GM18868 (cell line): ENCODE data around the gene DBNDD2.

ENCODE experiments used
- ATAC-seq: cut with Tn5 transposase; IDR thresholded peaks from one replicate; pipeline ENCODE4 v1.9.1; 2021; ENCODE audit warnings: mild to moderate bottlenecking, moderate library complexity; ENCODE audit not compliant: unreplicated experiment

Gene DBNDD2

DNA sequence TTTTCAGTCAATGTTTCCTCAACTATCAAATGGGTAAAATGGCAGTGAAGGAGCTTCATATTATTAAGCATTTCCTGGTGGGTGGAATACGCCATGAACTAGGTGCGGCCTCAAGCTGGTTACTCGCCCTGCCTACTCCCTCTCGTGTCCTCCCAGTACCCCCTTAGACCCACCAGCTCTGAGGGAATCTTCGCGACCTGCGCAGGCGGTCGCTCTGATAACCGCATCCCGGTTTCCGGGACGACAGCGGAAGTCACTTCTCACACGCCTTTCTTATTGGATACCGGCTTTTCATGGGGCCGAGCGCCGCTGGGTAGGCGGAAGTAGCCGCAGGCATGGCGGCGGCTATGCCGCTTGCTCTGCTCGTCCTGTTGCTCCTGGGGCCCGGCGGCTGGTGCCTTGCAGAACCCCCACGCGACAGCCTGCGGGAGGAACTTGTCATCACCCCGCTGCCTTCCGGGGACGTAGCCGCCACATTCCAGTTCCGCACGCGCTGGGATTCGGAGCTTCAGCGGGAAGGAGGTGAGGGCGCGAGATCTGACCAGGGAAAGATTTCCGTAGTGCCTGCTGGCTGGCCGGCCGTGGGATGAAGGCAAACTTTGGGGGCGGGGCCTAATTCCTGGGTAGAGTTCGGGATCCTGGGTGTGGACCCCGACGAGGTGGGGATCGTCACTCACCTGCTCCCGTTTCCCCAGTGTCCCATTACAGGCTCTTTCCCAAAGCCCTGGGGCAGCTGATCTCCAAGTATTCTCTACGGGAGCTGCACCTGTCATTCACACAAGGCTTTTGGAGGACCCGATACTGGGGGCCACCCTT is 7.9 kb downstream of the DBNDD2 start, which contains the start of gene PIGT:
PIGT (plus strand) TSS at position 320 of the 816 bp plus-strand sequence; CDS start at position 336, 16 bp downstream.
- peak; percentile 82 for ATAC-seq

- no peak for ATAC-seq
Measured at GRCh38 chr20:45416917-45417316, 8.8 kb downstream of the DBNDD2 start.

DNA sequence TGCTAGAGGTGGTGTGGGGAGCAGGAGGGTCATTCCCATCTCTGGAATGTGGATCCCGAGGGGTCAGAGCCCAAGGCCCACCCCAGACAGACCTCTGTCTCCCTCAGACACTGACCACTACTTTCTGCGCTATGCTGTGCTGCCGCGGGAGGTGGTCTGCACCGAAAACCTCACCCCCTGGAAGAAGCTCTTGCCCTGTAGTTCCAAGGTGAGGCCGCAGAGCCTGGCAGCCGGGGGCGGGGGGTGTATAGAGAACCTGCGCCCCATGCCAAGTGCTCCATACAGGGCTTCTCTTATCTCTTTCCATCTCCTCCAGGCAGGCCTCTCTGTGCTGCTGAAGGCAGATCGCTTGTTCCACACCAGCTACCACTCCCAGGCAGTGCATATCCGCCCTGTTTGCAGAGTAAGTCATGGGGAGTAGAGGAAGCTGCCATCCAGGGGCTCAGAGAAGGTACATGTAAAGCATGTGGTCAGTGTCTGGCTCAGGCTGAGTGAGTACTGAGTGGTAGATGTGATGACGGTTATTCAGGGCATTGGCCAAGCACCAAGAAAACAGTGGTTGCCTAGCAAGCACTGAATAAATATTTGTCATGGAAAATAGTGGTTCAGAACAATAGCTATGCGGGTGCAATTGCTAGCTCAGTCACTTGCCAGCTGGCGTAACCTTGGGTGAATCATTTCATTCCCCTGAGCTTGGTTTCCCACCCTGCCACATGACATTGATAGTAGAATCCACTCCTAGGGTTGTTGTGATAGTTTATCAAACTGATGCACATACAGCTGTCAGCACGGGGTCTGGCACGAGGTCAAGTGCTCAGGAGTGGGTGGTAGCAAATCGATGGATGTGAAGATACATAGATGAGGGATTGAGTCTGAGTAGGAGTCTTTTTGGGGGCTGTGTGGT is 11.4 kb downstream of the DBNDD2 start:
- peak; percentile 64 for ATAC-seq

DNA sequence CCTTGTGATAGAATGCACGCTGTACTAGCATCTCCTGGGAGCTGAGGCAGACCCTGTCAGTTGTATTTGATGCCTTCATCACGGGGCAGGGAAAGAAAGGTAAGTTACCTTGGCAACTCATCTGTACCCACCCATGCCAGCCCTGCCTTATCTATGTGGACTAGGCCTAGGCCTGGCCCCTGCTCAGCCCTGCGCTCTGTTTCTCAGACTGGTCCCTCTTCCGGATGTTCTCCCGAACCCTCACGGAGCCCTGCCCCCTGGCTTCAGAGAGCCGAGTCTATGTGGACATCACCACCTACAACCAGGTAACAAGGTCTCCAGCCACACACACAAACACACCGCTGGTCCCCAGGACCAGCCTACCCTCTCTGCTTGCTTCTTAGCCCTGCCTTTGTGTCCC is 12.0 kb downstream of the DBNDD2 start:
- ATAC-seq, result no peak

- ATAC-seq, result no peak
Measured at GRCh38 chr20:45423700-45424099, 15.6 kb downstream of the DBNDD2 start.

DNA sequence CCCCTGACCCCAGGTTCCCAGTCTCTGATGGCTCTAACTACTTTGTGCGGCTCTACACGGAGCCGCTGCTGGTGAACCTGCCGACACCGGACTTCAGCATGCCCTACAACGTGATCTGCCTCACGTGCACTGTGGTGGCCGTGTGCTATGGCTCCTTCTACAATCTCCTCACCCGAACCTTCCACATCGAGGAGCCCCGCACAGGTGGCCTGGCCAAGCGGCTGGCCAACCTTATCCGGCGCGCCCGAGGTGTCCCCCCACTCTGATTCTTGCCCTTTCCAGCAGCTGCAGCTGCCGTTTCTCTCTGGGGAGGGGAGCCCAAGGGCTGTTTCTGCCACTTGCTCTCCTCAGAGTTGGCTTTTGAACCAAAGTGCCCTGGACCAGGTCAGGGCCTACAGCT is 17.5 kb downstream of the DBNDD2 start:
- ATAC-seq, result no peak

- ATAC-seq, result no peak
Measured at GRCh38 chr20:45426320-45427016, 18.4 kb downstream of the DBNDD2 start.

DNA sequence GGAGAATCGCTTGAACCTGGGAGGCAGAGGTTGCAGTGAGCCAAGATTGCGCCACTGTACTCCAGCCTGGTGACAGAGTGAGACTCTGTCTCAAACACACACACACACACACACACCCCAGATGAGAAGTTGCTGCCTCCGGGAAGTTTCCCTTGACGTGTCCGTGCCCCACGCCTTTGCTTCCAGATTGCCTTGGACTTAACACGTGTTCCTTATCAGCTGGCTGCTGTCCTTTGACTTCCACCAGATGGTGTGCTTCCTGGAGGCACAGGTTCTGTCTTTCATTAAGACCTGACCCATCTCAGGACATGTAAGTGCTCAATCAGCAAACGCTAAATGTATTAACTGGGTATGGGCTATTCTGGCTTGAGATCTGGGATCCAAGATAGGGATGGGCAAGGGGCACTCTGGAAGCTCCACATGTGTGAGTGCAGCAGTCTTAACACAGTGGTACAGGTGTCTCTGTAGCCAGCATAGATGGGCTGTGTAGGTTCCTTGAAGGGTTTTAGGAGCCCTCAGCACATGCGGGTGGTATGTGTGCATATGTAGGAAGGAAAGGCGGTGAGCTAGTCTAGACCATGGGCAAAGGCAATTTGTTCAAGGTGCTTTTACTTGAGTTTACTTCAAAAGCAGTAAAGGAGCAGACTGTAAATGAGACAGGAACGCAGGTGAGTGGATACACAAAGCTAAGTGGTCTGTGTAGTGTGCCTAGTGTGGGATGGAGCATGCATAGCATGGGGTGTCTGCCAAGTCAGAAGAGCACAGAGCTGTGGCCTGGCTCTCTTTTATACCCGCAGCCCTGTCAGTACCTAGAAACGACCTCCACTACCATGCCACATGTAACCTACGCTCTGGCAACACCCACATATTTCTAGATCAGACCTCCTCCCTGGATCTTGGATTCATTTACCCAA is 19.4 kb downstream of the DBNDD2 start:
- no peak for ATAC-seq

- no peak for ATAC-seq
Measured at GRCh38 chr20:45429618-45430017, 21.5 kb downstream of the DBNDD2 start.

DNA sequence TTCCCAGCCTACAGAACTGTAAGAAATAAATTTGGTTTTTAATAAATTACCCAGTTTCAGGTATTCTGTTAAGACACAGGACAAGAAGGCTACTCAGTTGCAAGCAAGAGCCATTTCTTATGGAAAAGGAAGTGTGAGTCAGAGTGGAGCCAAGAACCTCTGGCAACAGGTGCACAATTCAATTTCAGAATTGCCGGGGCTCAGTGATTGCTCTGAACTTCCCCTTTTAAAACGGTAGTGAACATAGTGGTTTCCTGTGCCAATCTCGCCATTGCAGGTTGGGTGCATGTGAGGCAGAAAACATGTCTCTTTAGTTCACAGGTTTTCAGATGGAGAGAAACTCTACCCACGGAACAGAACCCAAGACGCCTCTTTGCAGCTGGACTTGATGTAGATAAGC is 24.2 kb downstream of the DBNDD2 start:
- ATAC-seq, result peak; percentile 79

- no peak for ATAC-seq
Measured at GRCh38 chr20:45433316-45433715, 25.2 kb downstream of the DBNDD2 start.

DNA sequence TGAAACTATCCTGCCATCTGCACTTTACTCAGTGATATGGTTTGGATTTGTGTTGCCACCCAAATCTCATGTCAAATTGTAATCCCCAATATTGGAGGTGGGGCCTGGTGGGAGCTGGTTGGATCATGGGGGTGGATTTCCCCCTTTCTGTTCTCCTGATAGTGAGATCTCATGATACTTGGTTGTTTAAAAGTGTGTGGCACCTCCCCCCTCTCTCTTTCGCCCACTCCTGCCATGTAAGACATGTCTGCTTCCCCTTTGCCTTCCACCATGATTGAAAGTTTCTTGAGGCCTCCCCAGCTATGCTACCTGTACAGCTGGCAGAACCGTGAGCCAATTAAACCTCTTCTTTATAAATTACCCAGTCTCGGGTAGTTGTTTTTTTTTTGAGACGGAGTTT is 25.9 kb downstream of the DBNDD2 start:
- ATAC-seq, result no peak

- ATAC-seq, result peak; percentile 75
Measured at GRCh38 chr20:45436732-45437485, 28.8 kb downstream of the DBNDD2 start.

DNA sequence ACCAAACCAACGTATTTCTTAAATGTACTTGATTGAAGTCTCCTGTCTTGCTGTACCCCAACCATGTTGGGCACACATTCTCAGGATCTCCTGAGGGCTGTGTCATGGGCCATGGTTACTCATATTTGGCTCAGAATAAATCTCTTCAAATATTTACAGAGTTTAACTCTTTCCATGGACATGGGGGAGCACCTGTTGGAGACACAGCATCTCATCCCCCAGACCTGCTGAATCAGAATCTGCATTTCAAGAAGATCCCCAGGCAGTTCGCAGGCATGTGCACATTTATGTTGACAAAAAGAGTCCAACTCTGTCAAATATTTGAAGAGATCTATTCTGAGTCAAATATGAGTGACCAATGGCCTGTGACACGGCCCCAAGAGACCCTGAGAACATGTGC is 32.3 kb downstream of the DBNDD2 start:
- no peak for ATAC-seq

GRCh38 chr20:45440891-45441685 is 33.0 kb downstream of the DBNDD2 start:
- ATAC-seq, result no peak

- ATAC-seq, result no peak
Measured at GRCh38 chr20:45441746-45442145, 33.7 kb downstream of the DBNDD2 start.

- ATAC-seq, result no peak
Measured at GRCh38 chr20:45444050-45444449, 36.0 kb downstream of the DBNDD2 start.

- no peak for ATAC-seq
Measured at GRCh38 chr20:45445805-45446562, 37.9 kb downstream of the DBNDD2 start.
